ENCODE results near the gene TTYH3. TPM values are rescaled to one million over a fixed set of nuclear protein-coding genes. Genes with fewer than 3 reads are reported as not detected.
"Not testable (repeated sequence)": the region's sequence is repeated elsewhere in the genome, so short reads cannot be mapped to it uniquely, and the experiment has no call there.

TTYH3 gene
- polyA plus RNA-seq, 4 donors, result 81.9 to 146 (median 108) TPM

GRCh38 chr7:2680792-2681490, 49.2 kb downstream of the TTYH3 start:
- no peak for DNase-seq (ENCODE audit: low read depth in 4 of 4, low spot score in 3 of 4)

DNA sequence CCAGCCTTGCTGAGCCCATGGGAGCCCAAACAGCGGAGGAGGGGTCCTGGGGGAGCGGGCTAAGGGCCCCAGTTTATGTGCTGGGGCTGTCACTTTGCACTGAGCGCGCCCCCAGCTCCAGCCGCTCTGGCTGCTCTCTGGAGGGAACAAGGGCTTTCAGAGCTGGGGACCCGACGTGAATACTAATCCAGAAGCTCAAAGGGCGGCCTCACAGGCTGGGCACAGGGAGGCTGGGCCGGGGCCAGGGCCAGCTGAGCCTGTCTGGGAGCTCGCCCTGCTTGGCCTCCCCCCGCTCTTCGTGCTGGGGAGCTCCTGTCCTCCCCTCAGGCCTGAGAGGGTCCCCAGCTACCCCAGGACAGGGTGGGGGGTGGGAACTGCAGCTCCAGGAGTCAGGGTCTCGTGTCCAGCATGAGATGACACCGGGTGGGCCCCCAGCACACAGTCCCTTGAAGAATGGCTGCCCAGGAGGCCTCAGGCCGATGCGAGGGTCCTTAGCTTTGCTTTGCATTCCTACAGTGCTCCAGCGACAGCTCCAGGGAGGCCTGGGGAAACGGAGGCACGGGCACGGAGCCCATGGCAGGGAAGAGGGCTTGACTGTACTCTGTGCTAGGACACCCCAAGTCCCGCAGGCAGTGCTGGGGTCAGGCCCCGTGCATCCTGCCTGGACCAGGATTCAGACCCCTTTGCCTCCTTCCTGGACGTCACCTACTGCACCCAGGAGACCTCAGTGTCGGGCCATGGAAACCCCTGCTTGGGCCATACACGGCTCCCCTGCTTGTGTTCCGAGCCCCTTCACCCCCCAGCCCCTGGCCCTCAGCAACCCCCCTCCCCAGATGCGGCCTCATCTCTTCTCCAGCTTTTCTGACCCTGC, 50.4 kb downstream of the TTYH3 start:
- no peak for DNase-seq (ENCODE audit: low read depth in 4 of 4, low spot score in 3 of 4)

DNA sequence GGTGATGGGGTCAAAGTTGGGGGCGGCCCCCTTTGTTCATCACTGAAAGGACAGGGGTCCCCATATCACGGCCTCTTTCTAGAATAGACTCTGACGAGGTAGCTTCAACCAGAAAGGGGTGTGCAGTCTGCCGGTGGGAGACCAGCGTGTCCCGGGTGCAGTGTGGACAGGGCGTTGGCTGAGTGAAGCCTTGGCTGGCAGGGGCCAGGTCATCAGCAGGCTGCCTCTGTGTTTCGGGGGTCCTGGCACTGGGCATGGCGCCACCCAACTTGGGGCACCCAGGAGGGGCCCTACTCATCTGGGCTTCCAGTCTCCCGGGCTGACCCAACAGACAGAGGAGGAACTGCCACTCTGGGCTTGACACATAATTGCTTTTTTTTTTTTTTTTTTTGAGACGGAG, 52.7 kb downstream of the TTYH3 start:
- DNase-seq (ENCODE audit: low read depth in 4 of 4, low spot score in 3 of 4), result no peak

- no peak for DNase-seq (ENCODE audit: low read depth in 4 of 4, low spot score in 3 of 4)
These were observed 54.3 kb downstream of the TTYH3 start for GRCh38 chr7:2686101-2686500.

DNA sequence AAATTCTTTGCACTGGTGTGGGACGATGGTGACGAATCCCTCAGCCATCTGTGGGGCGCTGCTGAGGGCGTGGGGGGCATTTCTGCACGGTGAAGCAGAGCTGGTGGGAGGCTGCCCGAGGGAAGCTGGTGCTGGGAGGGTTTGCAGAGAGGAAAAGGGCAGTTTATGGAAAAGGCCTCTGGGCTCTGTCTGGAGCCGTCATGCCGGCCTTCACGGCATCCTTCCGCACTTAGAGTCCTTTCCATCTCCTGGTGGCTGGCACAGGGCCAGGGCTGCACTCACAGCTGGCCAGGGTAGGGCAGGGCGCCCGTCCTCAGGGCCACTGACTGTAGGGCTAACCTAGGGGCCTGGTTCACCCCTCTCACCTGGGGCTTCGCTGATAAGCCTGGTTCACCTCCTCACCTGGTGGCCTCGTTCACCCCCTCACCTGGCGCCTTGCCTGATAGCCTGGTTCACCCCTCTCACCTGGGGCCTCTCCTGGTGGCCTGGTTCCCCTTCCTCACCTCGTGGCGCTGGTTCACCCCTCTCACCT, 55.6 kb downstream of the TTYH3 start:
- no peak for DNase-seq (ENCODE audit: low read depth in 4 of 4, low spot score in 3 of 4)

- no peak for DNase-seq (ENCODE audit: low read depth in 4 of 4, low spot score in 3 of 4)
These were observed 56.1 kb downstream of the TTYH3 start, which contains the start of gene AMZ1 for GRCh38 chr7:2687881-2688318. Gene AMZ1, plus strand, starts transcription at chr7:2688202. Its CDS starts 12,250 bp downstream, at chr7:2700452.

GRCh38 chr7:2688409-2689342, 56.9 kb downstream of the TTYH3 start:
- DNase-seq (ENCODE audit: low read depth in 4 of 4, low spot score in 3 of 4), result no peak

GRCh38 chr7:2689343-2689847, 57.6 kb downstream of the TTYH3 start:
- DNase-seq (ENCODE audit: low read depth in 4 of 4, low spot score in 3 of 4), result no peak

GRCh38 chr7:2689951-2690705, 58.3 kb downstream of the TTYH3 start:
- DNase-seq (ENCODE audit: low read depth in 4 of 4, low spot score in 3 of 4), result no peak

- DNase-seq (ENCODE audit: low read depth in 4 of 4, low spot score in 3 of 4), result no peak
These were observed 59.4 kb downstream of the TTYH3 start for GRCh38 chr7:2691011-2691707.

DNA sequence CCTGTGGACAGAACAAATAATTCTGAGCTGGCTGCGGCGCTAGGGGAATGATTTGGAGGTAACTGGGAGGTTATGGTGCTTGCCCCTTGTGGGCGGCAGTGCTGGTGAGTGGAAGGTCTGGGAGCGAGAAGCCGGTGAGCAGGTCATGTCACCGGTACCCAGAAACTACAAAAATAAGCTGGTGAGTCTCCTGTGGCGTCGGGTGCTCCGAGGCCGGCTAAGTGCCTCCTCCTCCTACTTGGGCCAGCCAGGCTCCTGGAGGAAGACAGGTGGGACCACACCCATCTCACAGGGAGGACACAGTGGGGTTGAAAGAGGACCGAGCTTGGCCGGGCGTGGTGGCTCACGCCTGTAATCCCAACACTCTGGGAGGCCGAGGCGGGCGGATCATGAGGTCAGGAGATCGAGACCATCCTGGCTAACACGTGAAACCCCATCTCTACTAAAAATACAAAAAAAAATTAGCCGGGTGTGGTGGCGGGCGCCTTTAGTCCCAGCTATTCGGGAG, 60.2 kb downstream of the TTYH3 start:
- DNase-seq (ENCODE audit: low read depth in 4 of 4, low spot score in 3 of 4), result not testable (repeated sequence)

GRCh38 chr7:2692543-2692942, 60.8 kb downstream of the TTYH3 start:
- DNase-seq (ENCODE audit: low read depth in 4 of 4, low spot score in 3 of 4), result no peak

DNA sequence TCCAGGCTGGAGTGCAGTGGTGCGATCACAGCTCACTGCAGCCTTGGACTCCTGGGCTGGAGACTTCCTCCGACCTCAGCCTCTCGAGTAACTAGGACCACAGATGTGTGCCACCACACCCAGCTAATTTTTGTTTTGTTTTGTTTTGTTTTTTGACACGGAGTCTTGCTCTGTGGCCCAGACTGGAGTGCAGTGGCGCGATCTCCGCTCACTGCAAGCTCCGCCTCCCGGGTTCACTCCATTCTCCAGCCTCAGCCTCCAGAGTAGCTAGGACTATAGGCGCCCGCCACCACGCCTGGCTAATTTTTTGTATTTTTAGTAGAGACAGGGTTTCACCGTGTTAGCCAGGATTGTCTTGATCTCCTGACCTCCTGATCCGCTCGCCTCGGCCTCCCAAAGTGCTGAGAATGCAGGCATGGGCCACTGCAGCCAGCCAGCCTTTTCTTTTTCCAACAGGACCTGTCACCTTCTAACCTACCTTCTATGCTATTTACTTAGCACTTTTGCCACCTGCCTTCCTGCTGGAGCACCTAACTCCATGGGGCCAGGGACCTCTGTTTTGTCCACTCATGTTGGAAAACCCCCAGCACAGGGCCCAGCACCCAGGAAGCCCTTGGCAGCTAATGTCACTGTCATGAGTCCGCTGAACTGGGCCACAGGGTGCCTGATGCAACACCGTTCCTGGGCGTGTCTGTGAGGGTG, 61.8 kb downstream of the TTYH3 start:
- DNase-seq (ENCODE audit: low read depth in 4 of 4, low spot score in 3 of 4), result not testable (repeated sequence)

DNA sequence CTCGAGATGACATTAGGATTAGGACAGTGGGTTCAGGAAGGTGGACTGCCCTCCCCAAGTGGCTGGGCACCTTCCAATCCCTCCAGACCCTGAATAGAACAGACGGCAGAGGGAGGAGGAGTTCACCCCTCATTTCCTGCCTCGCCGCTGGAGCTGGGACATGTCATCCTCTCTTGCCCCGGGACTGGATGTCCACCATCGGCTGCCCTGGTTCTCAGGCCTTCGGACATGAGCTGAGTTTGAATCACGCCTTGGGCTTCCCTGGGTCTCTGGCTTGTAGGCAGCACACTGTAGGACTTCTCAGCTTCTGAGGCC, 62.3 kb downstream of the TTYH3 start:
- DNase-seq (ENCODE audit: low read depth in 4 of 4, low spot score in 3 of 4), result not testable (repeated sequence)

GRCh38 chr7:2698581-2699288, 66.9 kb downstream of the TTYH3 start:
- no peak for DNase-seq (ENCODE audit: low read depth in 4 of 4, low spot score in 3 of 4)

DNA sequence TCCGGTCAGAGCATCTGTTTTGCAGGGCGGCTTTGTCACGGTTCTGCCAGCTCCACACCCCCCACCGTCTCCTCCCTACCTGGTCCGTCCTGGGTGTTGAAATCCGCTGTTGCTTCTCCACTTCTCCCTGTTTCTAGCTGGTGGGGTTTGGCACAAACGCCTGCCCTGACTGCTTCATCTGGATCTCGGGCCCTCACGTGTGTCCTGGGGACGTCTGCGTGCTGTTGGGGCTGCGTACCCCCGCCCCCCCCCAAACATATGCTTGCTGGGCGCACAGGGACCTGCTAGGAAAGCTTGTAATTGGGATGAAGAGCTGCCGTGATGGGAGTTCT, 67.5 kb downstream of the TTYH3 start:
- no peak for DNase-seq (ENCODE audit: low read depth in 4 of 4, low spot score in 3 of 4)

- DNase-seq (ENCODE audit: low read depth in 4 of 4, low spot score in 3 of 4), result no peak
These were observed 68.5 kb downstream of the TTYH3 start for GRCh38 chr7:2700141-2700850.

Measured in left renal pelvis (tissue), 4 donors.